H9 (cell line): ENCODE results near the gene SRC. TPM values are rescaled to one million over a fixed set of nuclear protein-coding genes. Genes with fewer than 3 reads are reported as not detected.

Experiments used
- DNase-seq: peaks from one replicate; pipeline ENCODE4 v3.0.0-alpha.2; 2017
- H2AFZ ChIP-seq: one replicate; pipeline ENCODE4 v1.6.1; 2013; ENCODE audit warnings: mild to moderate bottlenecking, low read length, control low read depth, moderate library complexity
- H2AK5ac ChIP-seq: 2 replicates; pipeline ENCODE4 v1.6.1; 2013; ENCODE audit warnings: low read length, control low read depth, mixed read lengths; ENCODE audit not compliant: insufficient read length
- H2BK120ac ChIP-seq: one replicate; pipeline ENCODE4 v1.6.1; 2013; ENCODE audit warnings: low read depth, mild to moderate bottlenecking, low read length, control low read depth, inconsistent platforms; ENCODE audit not compliant: poor library complexity, severe bottlenecking
- H2BK12ac ChIP-seq: 2 replicates; pipeline ENCODE4 v1.6.1; 2013; ENCODE audit warnings: low read length, control low read depth, mixed read lengths, low read depth; ENCODE audit not compliant: insufficient read length
- H2BK15ac ChIP-seq: 2 replicates; pipeline ENCODE4 v1.6.1; 2013; ENCODE audit warnings: low read depth, low read length, control low read depth
- H2BK20ac ChIP-seq: one replicate; pipeline ENCODE4 v1.6.1; 2013; ENCODE audit warnings: low read depth, mild to moderate bottlenecking, low read length, control low read depth, inconsistent platforms; ENCODE audit not compliant: poor library complexity, severe bottlenecking
- H2BK5ac ChIP-seq: 2 replicates; pipeline ENCODE4 v1.6.1; 2013; ENCODE audit warnings: low read length, control low read depth, mixed read lengths; ENCODE audit not compliant: insufficient read length
- H3K14ac ChIP-seq: 2 replicates; pipeline ENCODE4 v1.6.1; 2013; ENCODE audit warnings: low read length, control low read depth; ENCODE audit not compliant: insufficient read depth
- H3K18ac ChIP-seq: 2 replicates; pipeline ENCODE4 v1.6.1; 2013; ENCODE audit warnings: low read depth, mild to moderate bottlenecking, mixed read lengths, low read length, control low read depth; ENCODE audit not compliant: insufficient read length
- H3K23ac ChIP-seq: 2 replicates; pipeline ENCODE4 v1.6.1; 2013; ENCODE audit warnings: low read length, control low read depth, mixed read lengths, low read depth; ENCODE audit not compliant: insufficient read length
- H3K23me2 ChIP-seq: 2 replicates; pipeline ENCODE4 v1.6.1; 2013; ENCODE audit warnings: low read depth, mild to moderate bottlenecking, mixed read lengths, low read length, control low read depth; ENCODE audit not compliant: insufficient read length, poor library complexity, severe bottlenecking
- H3K27ac ChIP-seq: 2 replicates; pipeline ENCODE4 v1.5.1; 2013; ENCODE audit warnings: low read length, control low read depth, mixed read lengths, low read depth; ENCODE audit not compliant: insufficient read length
- H3K27me3 ChIP-seq: 2 replicates; pipeline ENCODE4 v1.6.1; 2013; ENCODE audit warnings: low read length, control low read depth, inconsistent platforms; ENCODE audit not compliant: insufficient read depth
- H3K4ac ChIP-seq: 2 replicates; pipeline ENCODE4 v1.6.1; 2013; ENCODE audit warnings: low read depth, mild to moderate bottlenecking, control low read depth, inconsistent platforms, low read length, moderate library complexity
- H3K4me1 ChIP-seq: 2 replicates; pipeline ENCODE4 v1.6.1; 2013; ENCODE audit warnings: low read length, control low read depth, inconsistent platforms; ENCODE audit not compliant: insufficient read depth
- H3K4me2 ChIP-seq: 2 replicates; pipeline ENCODE4 v1.6.1; 2013; ENCODE audit warnings: low read length, control low read depth, mixed read lengths; ENCODE audit not compliant: insufficient read length, insufficient read depth
- H3K56ac ChIP-seq: 2 replicates; pipeline ENCODE4 v1.6.1; 2013; ENCODE audit warnings: low read depth, mild to moderate bottlenecking, mixed read lengths, low read length, control low read depth; ENCODE audit not compliant: insufficient read length
- H3K79me1 ChIP-seq: 2 replicates; pipeline ENCODE4 v1.6.1; 2013; ENCODE audit warnings: low read depth, mild to moderate bottlenecking, moderate library complexity, low read length, control low read depth, inconsistent platforms; ENCODE audit not compliant: insufficient read depth, poor library complexity, severe bottlenecking
- H3K79me2 ChIP-seq: 2 replicates; pipeline ENCODE4 v1.6.1; 2013; ENCODE audit warnings: low read length, control low read depth, inconsistent platforms; ENCODE audit not compliant: insufficient read depth
- H3K9ac ChIP-seq: 2 replicates; pipeline ENCODE4 v1.6.1; 2013; ENCODE audit warnings: low read length, control low read depth, mixed read lengths; ENCODE audit not compliant: insufficient read length; ENCODE audit errors: extremely low read depth
- H3K9me3 ChIP-seq: one replicate; pipeline ENCODE4 v1.6.1; 2013; ENCODE audit warnings: low read depth, low read length, inconsistent platforms; ENCODE audit not compliant: control insufficient read depth
- H3T11ph ChIP-seq: one replicate; pipeline ENCODE4 v1.6.1; 2013; ENCODE audit warnings: mild to moderate bottlenecking, low read length, control low read depth, inconsistent platforms
- H4K20me1 ChIP-seq: one replicate; pipeline ENCODE4 v1.6.1; 2013; ENCODE audit not compliant: control insufficient read depth, insufficient read length, insufficient read depth
- H4K5ac ChIP-seq: 2 replicates; pipeline ENCODE4 v1.6.1; 2013; ENCODE audit warnings: low read depth, mild to moderate bottlenecking, mixed read lengths, low read length, control low read depth; ENCODE audit not compliant: insufficient read length
- H4K8ac ChIP-seq: replicated peaks from 2 replicates; pipeline ENCODE4 v1.6.1; 2013; ENCODE audit warnings: low read length, control low read depth, mixed read lengths, low read depth; ENCODE audit not compliant: insufficient read length
- H4K91ac ChIP-seq: 2 replicates; pipeline ENCODE4 v1.6.1; 2013; ENCODE audit warnings: low read depth, mild to moderate bottlenecking, moderate library complexity, mixed read lengths, low read length, control low read depth; ENCODE audit not compliant: insufficient read length
- H3K27ac Mint-ChIP-seq, 3 experiments: 2 replicates in 2 of 3; 3 replicates in 1 of 3; pipeline ENCODE4 v1.8.0; 2020 to 2021; ENCODE audit warnings: mixed read lengths in 3 of 3, mild to moderate bottlenecking in 1 of 3, moderate library complexity in 1 of 3
- H3K27me3 Mint-ChIP-seq: 2 replicates; pipeline ENCODE4 v1.8.0; 2021; ENCODE audit warnings: low read depth, mild to moderate bottlenecking, moderate library complexity, mixed read lengths
- H3K36me3 Mint-ChIP-seq, 3 experiments: 2 replicates in 2 of 3; 3 replicates in 1 of 3; pipeline ENCODE4 v1.8.0; 2020 to 2021; ENCODE audit warnings: low read depth in 3 of 3, mixed read lengths in 3 of 3; ENCODE audit not compliant: insufficient read depth in 1 of 3
- H3K4me1 Mint-ChIP-seq, 2 experiments: 2 replicates each; pipeline ENCODE4 v1.8.0; 2020; ENCODE audit warnings: mixed read lengths in 2 of 2
- H3K4me3 Mint-ChIP-seq, 2 experiments: 2 replicates in 1 of 2; 3 replicates in 1 of 2; pipeline ENCODE4 v1.8.0; 2020 to 2021; ENCODE audit warnings: mild to moderate bottlenecking in 2 of 2, mixed read lengths in 2 of 2, moderate library complexity in 1 of 2
- H3K9me3 Mint-ChIP-seq, 2 experiments: 2 replicates in 1 of 2; 3 replicates in 1 of 2; pipeline ENCODE4 v1.8.0; 2020; ENCODE audit warnings: mild to moderate bottlenecking in 2 of 2, mixed read lengths in 2 of 2, moderate library complexity in 1 of 2
- CTCF ChIP-seq: fragments of 200-600 bp; sonication (generic); conservative IDR thresholded peaks from 3 replicates; pipeline ENCODE4 v1.8.0; 2021; ENCODE audit warnings: antibody characterized with exemption, mild to moderate bottlenecking
- WGBS: extraction: QIAGEN DNeasy Blood & Tissue Kit; methylation state at CpG from one replicate; pipeline ENCODE4 v1.1.7; 2013; ENCODE audit warnings: missing lambda C conversion rate, low lambda C conversion rate, mixed read lengths; ENCODE audit not compliant: insufficient read length; ENCODE audit errors: extremely low coverage; 5-methylcytosine and 5-hydroxymethylcytosine counted together
- total RNA-seq: library from RNA; stranded (reverse); gene quantifications from 2 replicates; pipeline ENCODE4 v1.2.1, GENCODE V29; 2021

The SRC gene
- total RNA-seq, 1 experiment from 2014 or later, result 44.5 TPM

GRCh38 chr20:37343994-37344355 is 2.0 kb upstream of the SRC start:
- no CpG with 5 or more reads among the region's 4 CpGs for WGBS
- Histone ChIP-seq H3K27me3 (no peaks in the 10 kb centered on the region), H2BK5ac (no peak overlapping the region), H3K4ac (no peak overlapping the region), H3K18ac (no peak overlapping the region), H3K4me2 (no peak overlapping the region), H3K9me3 (no peaks in the 10 kb centered on the region), H3K4me1 (no peaks in the 10 kb centered on the region), H3K14ac (no peak overlapping the region), H3K79me2 (no peaks in the 10 kb centered on the region), H4K91ac (no peak overlapping the region), H4K20me1 (no peaks in the 10 kb centered on the region), H3K23ac (no peak overlapping the region), H2BK15ac (no peak overlapping the region), H3K79me1 (no peaks in the 10 kb centered on the region), H2BK20ac (no peak overlapping the region), H3K56ac (no peak overlapping the region), H3K9ac (no peak overlapping the region), H3T11ph (no peak overlapping the region), H2BK120ac (no peak overlapping the region), H2AFZ (no peak overlapping the region), H4K5ac (no peak overlapping the region), H3K23me2 (peaks cover 4% of the 10 kb centered on the region), H3K27ac (no peak overlapping the region), H4K8ac (no peak overlapping the region), H2BK12ac (no peak overlapping the region), H2AK5ac (no peak overlapping the region)
- no peak for DNase-seq
- H3K9me3 Mint-ChIP-seq, result no peaks in the 10 kb centered on the region; a peak in 1 of 5 replicates
- H3K36me3 Mint-ChIP-seq, result peaks cover 0 to 9% (median 4%) of the 10 kb centered on the region in 3 experiments; a peak in 3 of 7 replicates
- H3K27ac Mint-ChIP-seq, result no peak overlapping the region
- H3K4me3 Mint-ChIP-seq, result no peak overlapping the region
- H3K4me1 Mint-ChIP-seq, result peaks cover 26 to 30% of the 10 kb centered on the region in 2 experiments
- no peak for TF ChIP-seq CTCF
- no peaks in the 10 kb centered on the region for H3K27me3 Mint-ChIP-seq
